ENCODE data around the gene GXYLT2.

Gene GXYLT2

GRCh38 chr3:72887705-72888545 is at the start of gene GXYLT2:
GXYLT2 (plus strand) TSS chr3:72888046; CDS start chr3:72888234, 188 bp downstream.
- Histone ChIP-seq H3K4me3 (ENCODE audit: low read length in 2 of 2) (peak within 1 kb of the TSS; percentile 72 to 80), H3K4me1 (ENCODE audit: control insufficient read depth in 2 of 2, insufficient read depth in 2 of 2, low read length in 2 of 2) (peaks cover 7 to 14% of the 10 kb centered on the region in 2 donors), H3K27ac (ENCODE audit: low read depth in 2 of 2, low read length in 2 of 2) (no peak within 1 kb of the TSS), H3K27me3 (ENCODE audit: control insufficient read depth in 2 of 2, insufficient read depth in 2 of 2, low read length in 2 of 2) (no peaks in the 10 kb centered on the region), H3K9me3 (ENCODE audit: control insufficient read depth in 2 of 2, low read length in 2 of 2) (no peaks in the 10 kb centered on the region), H3K9ac (ENCODE audit: low read depth in 1 of 2, low read length in 2 of 2) (peak within 1 kb of the TSS; percentile 61 to 69), H3K36me3 (ENCODE audit: control insufficient read depth in 2 of 2, insufficient read depth in 2 of 2, low read length in 2 of 2) (no peaks in the 10 kb centered on the region)

- Histone ChIP-seq H3K4me1 (ENCODE audit: control insufficient read depth in 2 of 2, insufficient read depth in 2 of 2, low read length in 2 of 2) (no peaks in the 10 kb centered on the region), H3K36me3 (ENCODE audit: control insufficient read depth in 2 of 2, insufficient read depth in 2 of 2, low read length in 2 of 2) (peaks cover 34 to 36% of the 10 kb centered on the region in 2 donors)
Measured at GRCh38 chr3:72839057-72839456, 48.8 kb upstream of the GXYLT2 start.

GRCh38 chr3:72844436-72844993 is 43.3 kb upstream of the GXYLT2 start:
- peaks cover 11 to 14% of the 10 kb centered on the region in 2 donors for H3K4me1 ChIP-seq (ENCODE audit: control insufficient read depth in 2 of 2, insufficient read depth in 2 of 2, low read length in 2 of 2)
- H3K27me3 ChIP-seq (ENCODE audit: control insufficient read depth in 2 of 2, insufficient read depth in 2 of 2, low read length in 2 of 2): no peaks in the 10 kb centered on the region
- no peak overlapping the region for H3K27ac ChIP-seq (ENCODE audit: low read depth in 2 of 2, low read length in 2 of 2)
- H3K36me3 ChIP-seq (ENCODE audit: control insufficient read depth in 2 of 2, insufficient read depth in 2 of 2, low read length in 2 of 2): peaks cover 14 to 16% of the 10 kb centered on the region in 2 donors
- no peak overlapping the region for H3K4me3 ChIP-seq (ENCODE audit: low read length in 2 of 2)
- no peak overlapping the region for H3K9ac ChIP-seq (ENCODE audit: low read depth in 1 of 2, low read length in 2 of 2)
- no peaks in the 10 kb centered on the region for H3K9me3 ChIP-seq (ENCODE audit: control insufficient read depth in 2 of 2, low read length in 2 of 2)

More at GRCh38 chr3:72839057-72839456, 48.8 kb upstream of the GXYLT2 start:
- no peak overlapping the region for H3K4me3 ChIP-seq (ENCODE audit: low read length in 2 of 2)
- no peak overlapping the region for H3K9ac ChIP-seq (ENCODE audit: low read depth in 1 of 2, low read length in 2 of 2)
- H3K27ac ChIP-seq (ENCODE audit: low read depth in 2 of 2, low read length in 2 of 2): no peak overlapping the region
- no peaks in the 10 kb centered on the region for H3K9me3 ChIP-seq (ENCODE audit: control insufficient read depth in 2 of 2, low read length in 2 of 2)
- no peaks in the 10 kb centered on the region for H3K27me3 ChIP-seq (ENCODE audit: control insufficient read depth in 2 of 2, insufficient read depth in 2 of 2, low read length in 2 of 2)

- no peak overlapping the region for H3K9ac ChIP-seq (ENCODE audit: low read depth in 1 of 2, low read length in 2 of 2)
- no peak overlapping the region for H3K27ac ChIP-seq (ENCODE audit: low read depth in 2 of 2, low read length in 2 of 2)
Measured at GRCh38 chr3:72846166-72846565, 41.7 kb upstream of the GXYLT2 start.

GRCh38 chr3:72847282-72847681 is 40.6 kb upstream of the GXYLT2 start:
- H3K9ac ChIP-seq (ENCODE audit: low read depth in 1 of 2, low read length in 2 of 2): peak overlapping the region; percentile 70 to 80
- peaks cover 11 to 17% of the 10 kb centered on the region in 2 donors for H3K4me1 ChIP-seq (ENCODE audit: control insufficient read depth in 2 of 2, insufficient read depth in 2 of 2, low read length in 2 of 2)
- no peaks in the 10 kb centered on the region for H3K9me3 ChIP-seq (ENCODE audit: control insufficient read depth in 2 of 2, low read length in 2 of 2)
- no peaks in the 10 kb centered on the region for H3K27me3 ChIP-seq (ENCODE audit: control insufficient read depth in 2 of 2, insufficient read depth in 2 of 2, low read length in 2 of 2)
- no peak overlapping the region for H3K27ac ChIP-seq (ENCODE audit: low read depth in 2 of 2, low read length in 2 of 2)
- H3K4me3 ChIP-seq (ENCODE audit: low read length in 2 of 2): peak overlapping the region; percentile 85 to 99
- no peaks in the 10 kb centered on the region for H3K36me3 ChIP-seq (ENCODE audit: control insufficient read depth in 2 of 2, insufficient read depth in 2 of 2, low read length in 2 of 2)

More at GRCh38 chr3:72846166-72846565, 41.7 kb upstream of the GXYLT2 start:
- no peaks in the 10 kb centered on the region for H3K27me3 ChIP-seq (ENCODE audit: control insufficient read depth in 2 of 2, insufficient read depth in 2 of 2, low read length in 2 of 2)
- H3K9me3 ChIP-seq (ENCODE audit: control insufficient read depth in 2 of 2, low read length in 2 of 2): no peaks in the 10 kb centered on the region
- H3K4me3 ChIP-seq (ENCODE audit: low read length in 2 of 2): no peak overlapping the region
- peaks cover 7% of the 10 kb centered on the region in 2 donors for H3K36me3 ChIP-seq (ENCODE audit: control insufficient read depth in 2 of 2, insufficient read depth in 2 of 2, low read length in 2 of 2)
- H3K4me1 ChIP-seq (ENCODE audit: control insufficient read depth in 2 of 2, insufficient read depth in 2 of 2, low read length in 2 of 2): peaks cover 11 to 14% of the 10 kb centered on the region in 2 donors

GRCh38 chr3:72847751-72848702 is 39.8 kb upstream of the GXYLT2 start, which contains the start of gene SHQ1:
SHQ1 (minus strand) TSS chr3:72848445; CDS start chr3:72848340, 105 bp downstream.
- no peaks in the 10 kb centered on the region for H3K36me3 ChIP-seq (ENCODE audit: control insufficient read depth in 2 of 2, insufficient read depth in 2 of 2, low read length in 2 of 2)
- peak within 1 kb of the TSS; percentile 70 to 80 for H3K9ac ChIP-seq (ENCODE audit: low read depth in 1 of 2, low read length in 2 of 2)

GRCh38 chr3:72848703-72849081 is 39.2 kb upstream of the GXYLT2 start:
- Histone ChIP-seq H3K27me3 (ENCODE audit: control insufficient read depth in 2 of 2, insufficient read depth in 2 of 2, low read length in 2 of 2) (no peaks in the 10 kb centered on the region), H3K27ac (ENCODE audit: low read depth in 2 of 2, low read length in 2 of 2) (no peak overlapping the region), H3K4me3 (ENCODE audit: low read length in 2 of 2) (peak overlapping the region; percentile 85 to 99), H3K9me3 (ENCODE audit: control insufficient read depth in 2 of 2, low read length in 2 of 2) (no peaks in the 10 kb centered on the region), H3K4me1 (ENCODE audit: control insufficient read depth in 2 of 2, insufficient read depth in 2 of 2, low read length in 2 of 2) (peaks cover 11 to 17% of the 10 kb centered on the region in 2 donors), H3K36me3 (ENCODE audit: control insufficient read depth in 2 of 2, insufficient read depth in 2 of 2, low read length in 2 of 2) (no peaks in the 10 kb centered on the region), H3K9ac (ENCODE audit: low read depth in 1 of 2, low read length in 2 of 2) (peak overlapping the region in 1 of 2 donors; percentile 70)

More at GRCh38 chr3:72847751-72848702, 39.8 kb upstream of the GXYLT2 start, which contains the start of gene SHQ1:
- Histone ChIP-seq H3K9me3 (ENCODE audit: control insufficient read depth in 2 of 2, low read length in 2 of 2) (no peaks in the 10 kb centered on the region), H3K4me3 (ENCODE audit: low read length in 2 of 2) (peak within 1 kb of the TSS; percentile 85 to 99), H3K4me1 (ENCODE audit: control insufficient read depth in 2 of 2, insufficient read depth in 2 of 2, low read length in 2 of 2) (peaks cover 11 to 17% of the 10 kb centered on the region in 2 donors), H3K27me3 (ENCODE audit: control insufficient read depth in 2 of 2, insufficient read depth in 2 of 2, low read length in 2 of 2) (no peaks in the 10 kb centered on the region), H3K27ac (ENCODE audit: low read depth in 2 of 2, low read length in 2 of 2) (peak within 1 kb of the TSS; percentile 53 to 77)

- no peak overlapping the region for H3K4me3 ChIP-seq (ENCODE audit: low read length in 2 of 2)
- no peak overlapping the region for H3K27ac ChIP-seq (ENCODE audit: low read depth in 2 of 2, low read length in 2 of 2)
- no peaks in the 10 kb centered on the region for H3K36me3 ChIP-seq (ENCODE audit: control insufficient read depth in 2 of 2, insufficient read depth in 2 of 2, low read length in 2 of 2)
- H3K9ac ChIP-seq (ENCODE audit: low read depth in 1 of 2, low read length in 2 of 2): no peak overlapping the region
- H3K4me1 ChIP-seq (ENCODE audit: control insufficient read depth in 2 of 2, insufficient read depth in 2 of 2, low read length in 2 of 2): peaks cover 0 to 4% of the 10 kb centered on the region in 2 donors
- no peaks in the 10 kb centered on the region for H3K27me3 ChIP-seq (ENCODE audit: control insufficient read depth in 2 of 2, insufficient read depth in 2 of 2, low read length in 2 of 2)
- H3K9me3 ChIP-seq (ENCODE audit: control insufficient read depth in 2 of 2, low read length in 2 of 2): no peaks in the 10 kb centered on the region
Measured at GRCh38 chr3:72855001-72855400, 32.8 kb upstream of the GXYLT2 start.

GRCh38 chr3:72860053-72860452 is 27.8 kb upstream of the GXYLT2 start:
- Histone ChIP-seq H3K9ac (ENCODE audit: low read depth in 1 of 2, low read length in 2 of 2) (no peak overlapping the region), H3K27me3 (ENCODE audit: control insufficient read depth in 2 of 2, insufficient read depth in 2 of 2, low read length in 2 of 2) (no peaks in the 10 kb centered on the region), H3K9me3 (ENCODE audit: control insufficient read depth in 2 of 2, low read length in 2 of 2) (no peaks in the 10 kb centered on the region), H3K27ac (ENCODE audit: low read depth in 2 of 2, low read length in 2 of 2) (no peak overlapping the region), H3K4me3 (ENCODE audit: low read length in 2 of 2) (no peak overlapping the region), H3K36me3 (ENCODE audit: control insufficient read depth in 2 of 2, insufficient read depth in 2 of 2, low read length in 2 of 2) (no peaks in the 10 kb centered on the region), H3K4me1 (ENCODE audit: control insufficient read depth in 2 of 2, insufficient read depth in 2 of 2, low read length in 2 of 2) (no peaks in the 10 kb centered on the region)

All from mucosa of rectum (tissue), 2 donors.